ENCODE results near the gene CDKN1A. TPM values are rescaled to one million over a fixed set of nuclear protein-coding genes. Genes with fewer than 3 reads are reported as not detected.

CDKN1A gene
- total and polyA plus RNA-seq, 9 of the 15 experiments (the other 6 are each of a cell fraction or from before 2014, with no cell fraction given) = 0.25 to 8.1 (median 5.1) TPM

DNA sequence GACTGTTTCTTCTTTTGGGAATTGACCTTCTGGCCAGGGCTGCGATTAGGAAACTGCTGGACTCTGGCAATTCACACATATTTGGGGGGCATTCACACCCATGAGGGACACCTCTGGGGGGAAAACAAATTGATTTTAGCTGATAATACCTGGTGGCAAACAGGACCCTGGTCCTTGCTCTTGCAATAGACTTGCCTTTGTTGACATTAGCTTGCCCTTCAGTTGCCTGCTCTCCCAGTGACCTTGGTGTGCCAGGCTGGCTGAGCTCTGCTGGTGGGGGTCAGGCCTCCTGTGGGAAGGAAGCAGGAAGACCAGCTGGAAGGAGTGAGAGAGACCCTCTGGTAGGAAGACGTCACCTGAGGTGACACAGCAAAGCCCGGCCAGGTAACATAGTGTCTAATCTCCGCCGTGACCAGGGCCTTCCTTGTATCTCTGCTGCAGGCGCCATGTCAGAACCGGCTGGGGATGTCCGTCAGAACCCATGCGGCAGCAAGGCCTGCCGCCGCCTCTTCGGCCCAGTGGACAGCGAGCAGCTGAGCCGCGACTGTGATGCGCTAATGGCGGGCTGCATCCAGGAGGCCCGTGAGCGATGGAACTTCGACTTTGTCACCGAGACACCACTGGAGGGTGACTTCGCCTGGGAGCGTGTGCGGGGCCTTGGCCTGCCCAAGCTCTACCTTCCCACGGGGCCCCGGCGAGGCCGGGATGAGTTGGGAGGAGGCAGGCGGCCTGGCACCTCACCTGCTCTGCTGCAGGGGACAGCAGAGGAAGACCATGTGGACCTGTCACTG lies 5.3 kb downstream of the CDKN1A start (continued):
- TF ChIP-seq, protein P1, sequence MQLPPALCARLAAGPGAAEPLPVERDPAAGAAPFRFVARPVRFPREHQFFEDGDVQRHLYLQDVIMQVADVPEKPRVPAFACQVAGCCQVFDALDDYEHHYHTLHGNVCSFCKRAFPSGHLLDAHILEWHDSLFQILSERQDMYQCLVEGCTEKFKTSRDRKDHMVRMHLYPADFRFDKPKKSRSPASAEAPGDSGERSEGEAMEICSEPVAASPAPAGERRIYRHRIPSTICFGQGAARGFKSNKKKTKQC (CRISPR knock-in tag; IDR thresholded peaks at IDR 0.05) = no peak
- TF ChIP-seq ZNF699 (CRISPR knock-in tag; IDR thresholded peaks at IDR 0.05; ENCODE audit: insufficient replicate concordance) (no peak), C11orf30 (IDR thresholded peaks at IDR 0.05; ENCODE audit: low read depth) (no peak), ILK (tag; IDR thresholded peaks at IDR 0.05; ENCODE audit: borderline replicate concordance, low read depth) (no peak), CBX8 (IDR thresholded peaks at IDR 0.05; ENCODE audit: borderline replicate concordance, extremely low read depth, low read depth, low read length, poor library complexity, severe bottlenecking) (no peak), RBFOX2 (IDR thresholded peaks at IDR 0.05; ENCODE audit: low read depth, low read length) (peak; percentile 43), EWSR1 (IDR thresholded peaks at IDR 0.05; ENCODE audit: borderline replicate concordance, low read depth, partially characterized antibody) (no peak)
- TF ChIP-seq, protein P2, sequence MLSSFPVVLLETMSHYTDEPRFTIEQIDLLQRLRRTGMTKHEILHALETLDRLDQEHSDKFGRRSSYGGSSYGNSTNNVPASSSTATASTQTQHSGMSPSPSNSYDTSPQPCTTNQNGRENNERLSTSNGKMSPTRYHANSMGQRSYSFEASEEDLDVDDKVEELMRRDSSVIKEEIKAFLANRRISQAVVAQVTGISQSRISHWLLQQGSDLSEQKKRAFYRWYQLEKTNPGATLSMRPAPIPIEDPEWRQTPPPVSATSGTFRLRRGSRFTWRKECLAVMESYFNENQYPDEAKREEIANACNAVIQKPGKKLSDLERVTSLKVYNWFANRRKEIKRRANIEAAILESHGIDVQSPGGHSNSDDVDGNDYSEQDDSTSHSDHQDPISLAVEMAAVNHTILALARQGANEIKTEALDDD (IDR thresholded peaks at IDR 0.05) = no peak
- TF ChIP-seq, protein P3, sequence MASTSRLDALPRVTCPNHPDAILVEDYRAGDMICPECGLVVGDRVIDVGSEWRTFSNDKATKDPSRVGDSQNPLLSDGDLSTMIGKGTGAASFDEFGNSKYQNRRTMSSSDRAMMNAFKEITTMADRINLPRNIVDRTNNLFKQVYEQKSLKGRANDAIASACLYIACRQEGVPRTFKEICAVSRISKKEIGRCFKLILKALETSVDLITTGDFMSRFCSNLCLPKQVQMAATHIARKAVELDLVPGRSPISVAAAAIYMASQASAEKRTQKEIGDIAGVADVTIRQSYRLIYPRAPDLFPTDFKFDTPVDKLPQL (IDR thresholded peaks at IDR 0.05; ENCODE audit: extremely low read depth, insufficient read length) = no peak
- TF ChIP-seq, protein P4, sequence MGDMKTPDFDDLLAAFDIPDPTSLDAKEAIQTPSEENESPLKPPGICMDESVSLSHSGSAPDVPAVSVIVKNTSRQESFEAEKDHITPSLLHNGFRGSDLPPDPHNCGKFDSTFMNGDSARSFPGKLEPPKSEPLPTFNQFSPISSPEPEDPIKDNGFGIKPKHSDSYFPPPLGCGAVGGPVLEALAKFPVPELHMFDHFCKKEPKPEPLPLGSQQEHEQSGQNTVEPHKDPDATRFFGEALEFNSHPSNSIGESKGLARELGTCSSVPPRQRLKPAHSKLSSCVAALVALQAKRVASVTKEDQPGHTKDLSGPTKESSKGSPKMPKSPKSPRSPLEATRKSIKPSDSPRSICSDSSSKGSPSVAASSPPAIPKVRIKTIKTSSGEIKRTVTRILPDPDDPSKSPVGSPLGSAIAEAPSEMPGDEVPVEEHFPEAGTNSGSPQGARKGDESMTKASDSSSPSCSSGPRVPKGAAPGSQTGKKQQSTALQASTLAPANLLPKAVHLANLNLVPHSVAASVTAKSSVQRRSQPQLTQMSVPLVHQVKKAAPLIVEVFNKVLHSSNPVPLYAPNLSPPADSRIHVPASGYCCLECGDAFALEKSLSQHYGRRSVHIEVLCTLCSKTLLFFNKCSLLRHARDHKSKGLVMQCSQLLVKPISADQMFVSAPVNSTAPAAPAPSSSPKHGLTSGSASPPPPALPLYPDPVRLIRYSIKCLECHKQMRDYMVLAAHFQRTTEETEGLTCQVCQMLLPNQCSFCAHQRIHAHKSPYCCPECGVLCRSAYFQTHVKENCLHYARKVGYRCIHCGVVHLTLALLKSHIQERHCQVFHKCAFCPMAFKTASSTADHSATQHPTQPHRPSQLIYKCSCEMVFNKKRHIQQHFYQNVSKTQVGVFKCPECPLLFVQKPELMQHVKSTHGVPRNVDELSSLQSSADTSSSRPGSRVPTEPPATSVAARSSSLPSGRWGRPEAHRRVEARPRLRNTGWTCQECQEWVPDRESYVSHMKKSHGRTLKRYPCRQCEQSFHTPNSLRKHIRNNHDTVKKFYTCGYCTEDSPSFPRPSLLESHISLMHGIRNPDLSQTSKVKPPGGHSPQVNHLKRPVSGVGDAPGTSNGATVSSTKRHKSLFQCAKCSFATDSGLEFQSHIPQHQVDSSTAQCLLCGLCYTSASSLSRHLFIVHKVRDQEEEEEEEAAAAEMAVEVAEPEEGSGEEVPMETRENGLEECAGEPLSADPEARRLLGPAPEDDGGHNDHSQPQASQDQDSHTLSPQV (IDR thresholded peaks at IDR 0.05) = no peak

Data from K562 (cell line).